AG10803 (cell line): ENCODE data around the gene NPW.

ENCODE experiments used
- DNase-seq: peaks from one replicate; pipeline ENCODE4 v3.0.0; 2010; ENCODE audit warnings: low read depth
- H3K4me3 ChIP-seq: 2 replicates; pipeline ENCODE4 v1.5.1; 2011; ENCODE audit warnings: mild to moderate bottlenecking, low read length, control low read depth
- CTCF ChIP-seq: conservative IDR thresholded peaks from 2 replicates; pipeline ENCODE4 v1.5.1; 2011; ENCODE audit warnings: mild to moderate bottlenecking, low read length, control low read depth, inconsistent platforms

NPW gene

DNA sequence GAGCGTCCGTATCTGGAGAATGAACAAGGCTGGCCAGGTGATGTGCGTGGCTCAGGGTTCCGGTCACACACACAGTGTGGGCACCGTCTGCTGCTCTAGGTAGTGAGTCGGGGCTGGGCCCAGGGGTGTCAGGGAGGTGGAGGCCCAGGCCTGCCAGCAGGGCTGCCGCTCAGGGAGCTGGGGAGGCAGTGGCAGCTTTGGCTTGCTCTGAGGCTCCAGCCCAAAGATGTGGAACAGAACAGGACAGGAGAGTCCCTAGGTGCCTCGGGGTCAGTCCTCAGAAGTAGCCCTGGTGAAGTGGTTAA lies 43.4 kb upstream of the NPW start:
- no peak for TF ChIP-seq CTCF
- H3K4me3 ChIP-seq: no peak overlapping the region
- DNase-seq: no peak

DNA sequence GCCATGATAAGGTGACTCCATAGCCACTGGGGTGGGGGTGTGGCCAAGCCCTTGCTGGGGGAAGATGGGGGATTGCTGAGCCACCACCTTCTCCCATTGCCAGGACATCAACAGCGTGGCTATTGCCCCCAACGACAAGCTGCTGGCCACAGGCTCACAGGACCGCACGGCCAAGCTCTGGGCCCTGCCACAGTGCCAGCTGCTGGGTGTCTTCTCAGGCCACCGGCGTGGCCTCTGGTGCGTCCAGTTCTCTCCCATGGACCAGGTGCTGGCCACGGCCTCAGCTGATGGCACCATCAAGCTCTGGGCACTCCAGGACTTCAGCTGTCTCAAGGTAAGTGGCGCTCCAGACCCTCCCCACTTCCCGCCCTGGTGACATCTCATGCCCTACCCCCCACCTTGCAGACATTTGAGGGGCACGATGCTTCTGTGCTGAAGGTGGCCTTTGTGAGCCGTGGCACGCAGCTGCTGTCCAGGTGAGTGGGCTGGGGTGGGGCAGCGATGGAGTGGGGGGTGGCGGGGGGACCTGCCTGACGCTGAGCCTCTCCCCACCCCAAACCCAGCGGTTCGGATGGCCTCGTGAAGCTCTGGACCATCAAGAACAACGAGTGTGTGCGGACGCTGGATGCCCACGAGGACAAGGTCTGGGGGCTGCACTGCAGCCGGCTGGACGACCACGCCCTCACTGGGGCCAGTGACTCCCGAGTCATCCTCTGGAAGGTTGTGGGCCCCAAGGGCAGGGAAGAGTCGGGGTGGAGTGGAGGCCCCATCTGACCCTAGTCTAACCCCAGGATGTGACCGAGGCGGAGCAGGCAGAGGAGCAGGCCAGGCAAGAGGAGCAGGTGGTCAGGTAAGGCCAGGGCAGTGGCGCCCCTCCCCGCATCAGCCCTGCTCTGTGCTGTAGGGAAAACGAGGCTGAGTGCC lies 42.4 kb upstream of the NPW start:
- no peak for TF ChIP-seq CTCF
- DNase-seq: no peak
- H3K4me3 ChIP-seq: no peak overlapping the region

DNA sequence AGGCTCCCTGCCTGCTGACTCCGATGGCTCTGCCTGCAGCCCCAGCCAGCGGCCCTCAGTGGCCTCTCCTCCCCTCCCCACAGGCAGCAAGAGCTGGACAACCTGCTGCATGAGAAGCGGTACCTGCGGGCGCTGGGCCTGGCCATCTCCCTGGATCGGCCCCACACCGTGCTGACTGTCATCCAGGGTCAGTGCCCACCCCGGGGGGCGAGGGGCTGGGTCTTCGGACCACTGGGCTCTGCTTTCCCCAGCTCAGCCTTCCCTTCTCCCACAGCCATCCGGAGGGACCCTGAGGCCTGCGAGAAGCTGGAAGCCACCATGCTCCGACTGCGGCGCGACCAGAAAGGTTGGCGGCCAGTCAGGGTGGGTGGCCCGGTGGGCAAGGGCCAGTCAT lies 41.7 kb upstream of the NPW start:
- TF ChIP-seq CTCF: no peak
- no peak for DNase-seq
- no peak overlapping the region for H3K4me3 ChIP-seq

DNA sequence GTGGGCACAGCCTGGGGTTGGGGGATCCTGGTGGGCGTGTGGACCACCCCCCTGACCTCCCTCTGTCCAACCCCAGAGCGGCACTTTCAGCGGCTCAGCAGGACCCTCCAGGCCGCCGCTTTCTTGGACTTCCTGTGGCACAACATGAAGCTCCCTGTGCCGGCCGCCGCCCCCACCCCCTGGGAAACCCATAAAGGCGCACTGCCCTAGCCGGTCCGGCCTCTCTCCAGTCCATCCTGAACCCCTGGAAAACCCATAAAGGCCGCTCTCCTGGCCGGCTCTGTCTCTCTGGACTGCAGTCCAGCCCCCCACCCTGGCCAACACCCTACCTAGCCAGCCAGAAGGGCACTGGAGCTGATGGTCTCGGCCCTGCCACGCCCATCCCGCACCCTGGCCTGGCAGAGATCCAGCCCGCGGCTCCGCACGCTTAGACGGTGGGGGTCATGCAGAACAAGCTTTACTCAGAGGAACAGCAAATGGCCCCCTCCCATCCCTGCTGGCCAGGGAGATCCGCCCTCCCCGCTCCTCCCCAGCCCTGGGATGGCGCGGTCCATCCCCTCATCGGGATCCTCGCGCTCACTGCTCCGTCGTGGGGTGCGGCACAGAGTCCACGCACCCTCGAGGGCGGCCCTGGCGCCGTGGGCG lies 41.0 kb upstream of the NPW start:
- TF ChIP-seq CTCF: no peak
- H3K4me3 ChIP-seq: no peak overlapping the region
- no peak for DNase-seq

DNA sequence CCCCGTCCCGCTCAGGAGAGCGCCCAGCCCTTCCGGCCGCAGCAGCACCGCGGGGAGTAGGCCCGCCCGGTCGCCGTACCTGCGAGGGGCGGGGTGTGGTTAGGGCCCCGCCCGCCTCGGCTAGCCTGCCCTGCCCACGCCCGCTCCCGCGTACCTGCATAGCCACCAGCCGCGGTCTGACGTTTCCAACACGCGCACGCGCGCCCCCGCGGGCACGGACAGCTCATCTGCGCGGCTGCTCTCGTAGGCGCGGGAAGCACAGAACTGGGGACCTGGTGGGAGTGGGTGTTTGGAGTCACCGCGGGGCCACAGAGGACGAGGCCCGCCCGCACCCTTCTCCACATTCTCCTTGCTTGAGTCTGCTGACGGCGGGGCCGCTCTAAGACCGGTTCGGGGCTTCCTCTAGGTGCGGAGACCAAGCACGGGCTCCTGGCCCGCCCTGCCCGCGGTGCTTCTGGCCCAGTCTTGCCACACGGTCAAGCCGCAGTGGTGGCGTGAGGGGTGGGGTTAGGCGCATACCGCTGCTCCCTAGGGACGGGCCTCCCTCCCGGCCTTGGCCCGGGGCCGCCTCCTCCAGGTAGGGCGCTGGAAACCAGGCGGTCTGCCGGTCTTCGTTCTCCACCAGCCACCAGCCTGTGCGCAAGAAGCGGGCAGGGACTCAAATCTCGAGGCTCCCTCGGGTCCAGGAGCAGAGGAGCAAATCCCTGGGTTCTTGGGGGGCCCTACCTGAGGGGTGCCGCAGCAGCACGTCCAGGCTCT lies 40.1 kb upstream of the NPW start:
- no peak for TF ChIP-seq CTCF
- H3K4me3 ChIP-seq: no peak overlapping the region
- no peak for DNase-seq

GRCh38 chr16:1980030-1980769 lies 39.4 kb upstream of the NPW start:
- no peak for TF ChIP-seq CTCF
- H3K4me3 ChIP-seq: no peak overlapping the region
- no peak for DNase-seq
